A172 (cell line): ENCODE measurements around the gene BNC2. TPM values are rescaled to one million over a fixed set of nuclear protein-coding genes. Genes with fewer than 3 reads are reported as not detected.
"Not testable (repeated sequence)": the region's sequence is repeated elsewhere in the genome, so short reads cannot be mapped to it uniquely, and the experiment has no call there.

Source experiments
- DNase-seq: peaks from one replicate; pipeline ENCODE4 v3.0.0-alpha.2; 2015; ENCODE audit warnings: low spot score
- total RNA-seq: library from RNA; depleted of rRNA; stranded (reverse); fragments of >200 nt; shearing (Covaris generic); gene quantifications from 2 replicates; pipeline ENCODE4 v1.2.3, GENCODE V29; 2014; rRNA removed

BNC2 gene, protein sequence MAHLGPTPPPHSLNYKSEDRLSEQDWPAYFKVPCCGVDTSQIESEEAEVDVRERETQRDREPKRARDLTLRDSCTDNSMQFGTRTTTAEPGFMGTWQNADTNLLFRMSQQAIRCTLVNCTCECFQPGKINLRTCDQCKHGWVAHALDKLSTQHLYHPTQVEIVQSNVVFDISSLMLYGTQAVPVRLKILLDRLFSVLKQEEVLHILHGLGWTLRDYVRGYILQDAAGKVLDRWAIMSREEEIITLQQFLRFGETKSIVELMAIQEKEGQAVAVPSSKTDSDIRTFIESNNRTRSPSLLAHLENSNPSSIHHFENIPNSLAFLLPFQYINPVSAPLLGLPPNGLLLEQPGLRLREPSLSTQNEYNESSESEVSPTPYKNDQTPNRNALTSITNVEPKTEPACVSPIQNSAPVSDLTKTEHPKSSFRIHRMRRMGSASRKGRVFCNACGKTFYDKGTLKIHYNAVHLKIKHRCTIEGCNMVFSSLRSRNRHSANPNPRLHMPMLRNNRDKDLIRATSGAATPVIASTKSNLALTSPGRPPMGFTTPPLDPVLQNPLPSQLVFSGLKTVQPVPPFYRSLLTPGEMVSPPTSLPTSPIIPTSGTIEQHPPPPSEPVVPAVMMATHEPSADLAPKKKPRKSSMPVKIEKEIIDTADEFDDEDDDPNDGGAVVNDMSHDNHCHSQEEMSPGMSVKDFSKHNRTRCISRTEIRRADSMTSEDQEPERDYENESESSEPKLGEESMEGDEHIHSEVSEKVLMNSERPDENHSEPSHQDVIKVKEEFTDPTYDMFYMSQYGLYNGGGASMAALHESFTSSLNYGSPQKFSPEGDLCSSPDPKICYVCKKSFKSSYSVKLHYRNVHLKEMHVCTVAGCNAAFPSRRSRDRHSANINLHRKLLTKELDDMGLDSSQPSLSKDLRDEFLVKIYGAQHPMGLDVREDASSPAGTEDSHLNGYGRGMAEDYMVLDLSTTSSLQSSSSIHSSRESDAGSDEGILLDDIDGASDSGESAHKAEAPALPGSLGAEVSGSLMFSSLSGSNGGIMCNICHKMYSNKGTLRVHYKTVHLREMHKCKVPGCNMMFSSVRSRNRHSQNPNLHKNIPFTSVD
- 9.9 and 10.9 TPM in 2 replicates for total RNA-seq

DNA sequence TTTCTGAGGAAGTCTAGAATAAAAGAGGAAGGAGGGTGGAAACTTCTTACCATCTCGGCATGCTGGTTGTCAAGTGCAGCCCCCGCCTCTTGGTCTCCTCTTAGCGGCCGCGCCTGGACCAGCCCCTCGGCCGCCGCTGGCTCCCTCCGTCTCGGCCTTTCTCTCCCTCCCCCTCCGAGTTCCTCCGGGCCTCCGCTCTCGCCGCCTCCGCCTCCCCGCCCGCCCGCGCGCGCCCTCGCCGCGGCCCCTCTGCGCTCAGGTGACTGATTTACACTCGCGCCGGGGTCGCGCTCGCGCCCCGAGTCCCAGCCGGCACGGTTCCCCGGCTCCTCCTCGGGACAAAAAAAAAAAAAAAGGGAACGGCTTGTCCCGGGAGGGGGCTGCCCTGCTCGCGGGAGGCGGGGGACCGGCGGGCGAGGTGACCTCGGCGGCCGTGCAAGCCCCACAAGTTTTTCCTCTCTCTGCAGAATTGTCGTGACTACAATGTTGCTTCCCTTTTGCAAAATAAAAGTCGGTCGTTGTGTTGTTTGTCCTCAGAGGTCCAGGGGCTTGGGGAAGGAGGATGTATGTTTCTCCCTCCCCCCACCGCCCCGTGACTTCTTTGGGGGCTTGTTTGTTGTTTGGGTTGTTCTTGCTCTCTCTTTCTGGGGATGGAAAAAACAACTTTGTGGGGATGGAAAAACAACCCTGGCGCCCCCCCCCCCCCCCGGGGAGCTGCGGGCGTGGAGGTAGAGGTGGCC is at the start of gene BNC2:
Gene BNC2 (minus strand): TSS at position 75 of the 740 bp plus-strand sequence. CDS start 22 bp downstream, at position 53.
- no peak for DNase-seq

- DNase-seq = no peak
Observed at GRCh38 chr9:16918920-16919319, 48.5 kb upstream of the BNC2 start.

DNA sequence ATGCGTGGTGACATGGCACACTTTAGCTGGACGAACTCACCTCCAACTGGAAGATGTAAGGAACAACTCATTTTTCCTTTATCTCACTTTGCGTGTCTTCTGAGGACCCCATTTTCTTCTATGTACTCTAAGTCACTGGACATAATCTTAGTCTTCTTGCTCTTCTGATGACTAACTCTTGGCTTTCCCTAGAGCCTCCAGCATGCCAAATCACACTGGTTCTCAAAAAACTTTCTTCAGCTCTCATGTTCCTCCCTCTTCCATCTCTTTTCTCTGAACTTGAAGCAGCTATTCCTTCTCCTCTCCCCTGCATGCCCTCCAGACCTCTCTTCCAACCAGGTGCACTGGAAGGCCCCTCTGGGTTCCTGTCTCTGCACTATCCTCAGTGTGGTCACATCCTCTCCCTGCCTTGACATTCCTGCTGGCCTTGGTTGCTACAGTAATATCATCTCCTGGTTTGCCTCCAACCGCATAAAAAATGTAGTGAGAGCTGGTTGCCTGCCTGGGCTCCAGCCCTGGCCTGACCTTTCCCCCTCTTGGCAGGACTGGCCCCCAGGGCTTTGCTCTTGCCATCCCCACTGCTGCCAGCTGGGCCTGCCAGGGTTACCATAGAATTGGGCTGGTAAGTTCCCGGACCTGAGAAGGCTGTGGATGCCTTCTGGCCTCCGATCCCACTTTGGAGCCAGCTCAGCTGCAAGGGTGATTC is 44.8 kb upstream of the BNC2 start:
- no peak for DNase-seq

DNA sequence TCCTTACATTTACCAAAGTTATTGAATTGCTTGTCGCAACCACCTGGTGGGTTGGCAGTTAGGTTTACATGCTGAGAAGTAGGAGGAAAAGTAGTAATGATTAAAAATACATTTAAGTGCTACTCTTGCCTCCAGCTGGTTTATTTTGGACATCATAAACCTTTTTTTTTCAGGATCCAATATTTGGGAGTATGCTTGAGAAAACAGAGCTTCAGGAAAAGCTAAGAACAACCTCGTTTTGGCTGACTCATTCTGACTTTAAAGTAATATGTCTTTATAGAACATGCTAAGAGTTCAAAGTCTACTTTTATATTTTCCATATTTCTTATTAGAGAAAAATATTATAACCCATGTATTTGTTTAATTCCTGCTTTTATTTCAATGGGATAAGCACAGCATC is 41.7 kb upstream of the BNC2 start:
- no peak for DNase-seq

GRCh38 chr9:16908206-16908605 is 37.7 kb upstream of the BNC2 start:
- DNase-seq = not testable (repeated sequence)

DNA sequence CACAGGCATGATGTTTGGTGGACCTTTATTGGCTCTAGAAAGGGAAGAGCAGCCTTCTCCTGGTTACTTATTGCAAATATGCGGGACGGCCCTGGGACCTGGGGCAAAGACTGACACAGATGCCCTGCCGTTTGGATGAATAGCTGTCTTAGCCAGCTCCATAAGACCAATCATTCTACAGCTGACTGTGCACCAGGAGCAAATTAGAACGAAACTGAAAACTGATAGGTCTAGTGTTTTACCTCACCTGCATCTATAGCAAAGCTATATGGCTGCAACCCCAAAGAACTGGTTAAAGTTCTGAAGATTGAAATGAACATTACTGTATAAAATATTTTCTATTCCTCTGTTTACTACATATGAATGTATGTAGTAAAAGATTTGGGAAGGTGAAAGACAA is 34.2 kb upstream of the BNC2 start:
- no peak for DNase-seq

DNA sequence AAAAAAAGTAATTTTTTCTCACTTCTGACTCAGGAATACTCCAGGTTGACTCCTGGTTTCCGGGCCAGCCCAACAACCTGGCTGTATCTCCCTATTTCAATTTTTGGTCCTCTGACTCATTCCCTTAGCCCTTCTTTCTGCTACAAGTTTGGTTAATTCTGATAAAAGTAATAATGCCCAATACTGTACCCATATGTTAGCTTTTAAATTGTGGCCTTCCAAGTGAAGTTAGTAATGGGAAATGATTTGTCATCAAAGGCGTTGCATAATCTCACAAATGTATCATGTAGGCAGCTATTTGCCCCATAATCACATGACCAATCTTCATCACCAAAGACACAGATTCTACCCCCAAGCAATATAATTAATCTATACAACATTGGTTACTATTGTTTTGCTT is 31.1 kb upstream of the BNC2 start:
- DNase-seq = no peak

GRCh38 chr9:16899606-16900005 is 29.1 kb upstream of the BNC2 start:
- DNase-seq = no peak

GRCh38 chr9:16898464-16898863 is 28.0 kb upstream of the BNC2 start:
- DNase-seq = no peak

DNA sequence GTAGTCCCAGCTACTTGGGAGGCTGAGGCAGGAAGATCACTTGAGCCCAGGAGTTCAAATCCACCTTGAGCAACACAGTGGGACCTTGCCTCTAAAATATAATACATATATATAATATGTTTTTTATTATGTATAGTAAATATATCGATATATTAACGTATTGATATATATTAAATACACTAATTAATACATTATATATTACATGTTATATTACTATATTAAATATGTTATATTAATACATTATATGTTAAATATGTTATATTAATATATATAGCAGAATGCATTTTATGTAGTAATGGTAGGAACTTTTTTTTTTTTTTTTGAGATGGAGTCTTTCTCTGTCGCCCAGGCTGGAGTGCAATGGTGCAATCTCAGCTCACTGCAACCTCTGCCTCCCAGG is 18.1 kb upstream of the BNC2 start:
- DNase-seq = no peak

DNA sequence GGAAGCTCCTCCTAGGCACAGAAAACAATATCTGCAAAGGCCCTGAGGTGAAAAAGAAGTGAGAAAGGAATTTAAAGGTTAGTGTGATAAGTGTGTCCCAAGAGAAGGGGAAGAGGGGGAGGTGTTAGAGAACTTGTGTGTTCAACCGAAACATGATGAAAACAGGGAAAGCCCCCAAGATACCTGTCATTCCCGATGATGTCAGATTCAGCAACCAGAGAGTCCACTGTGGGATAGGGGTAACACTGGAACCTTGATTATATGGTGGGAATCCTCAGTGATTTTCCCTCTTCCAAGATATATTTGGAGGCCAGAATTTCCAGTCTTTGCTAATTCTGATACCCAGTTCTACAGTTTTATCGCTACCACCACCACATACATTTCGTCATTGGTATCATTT is 15.5 kb upstream of the BNC2 start:
- DNase-seq = no peak

DNA sequence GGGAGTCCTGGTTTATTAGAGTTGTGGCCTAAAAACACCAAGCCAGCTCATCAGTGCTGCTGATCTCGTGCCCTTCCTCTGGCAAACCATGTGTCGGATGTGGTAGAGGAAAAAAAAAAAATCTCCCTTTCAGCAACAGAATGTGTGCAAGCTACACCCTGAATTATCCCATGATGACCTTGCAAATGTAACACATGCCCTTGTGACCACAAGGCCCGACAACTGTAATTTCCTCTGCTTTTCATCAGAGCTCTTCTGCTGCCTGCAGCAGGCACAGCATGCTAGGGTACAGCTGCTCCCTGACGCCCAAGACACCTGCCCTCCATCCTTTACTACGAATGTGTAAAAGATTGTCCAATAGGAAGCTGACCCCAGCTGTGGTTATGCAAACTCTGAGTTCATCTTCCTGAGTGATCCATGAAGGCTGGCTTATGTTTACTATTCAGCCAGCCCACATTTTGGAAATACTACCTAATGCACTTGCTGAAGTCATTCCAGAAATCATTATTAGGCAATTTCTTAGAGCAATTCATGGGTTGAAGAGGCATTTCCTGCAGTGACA is 14.6 kb upstream of the BNC2 start:
- DNase-seq = peak; percentile 66

GRCh38 chr9:16884373-16884772 is 13.9 kb upstream of the BNC2 start:
- DNase-seq = no peak

DNA sequence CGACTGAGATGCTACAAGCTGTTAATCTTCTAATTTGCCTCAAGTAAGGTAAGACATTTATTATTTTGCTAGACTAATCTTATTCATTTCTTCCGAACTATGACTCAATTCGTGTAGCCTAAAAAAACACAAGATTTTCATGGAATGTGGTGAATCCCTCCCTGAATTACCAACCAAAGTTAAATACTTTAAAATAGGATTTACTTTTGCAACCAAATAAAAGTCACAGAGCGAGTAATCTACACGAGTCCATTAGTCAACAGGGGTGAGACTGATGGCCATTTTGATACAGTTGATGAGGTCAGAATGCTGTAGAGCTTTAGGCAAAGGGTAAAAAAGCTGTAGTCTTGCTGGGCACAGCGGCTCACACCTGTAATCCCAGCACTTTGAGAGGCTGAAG is 13.1 kb upstream of the BNC2 start:
- DNase-seq = no peak

- not testable (repeated sequence) for DNase-seq
Observed at GRCh38 chr9:16882440-16882839, 12.0 kb upstream of the BNC2 start.

- DNase-seq = no peak
Observed at GRCh38 chr9:16879416-16879815, 8.9 kb upstream of the BNC2 start.

GRCh38 chr9:16877256-16877655 is 6.8 kb upstream of the BNC2 start:
- no peak for DNase-seq

DNA sequence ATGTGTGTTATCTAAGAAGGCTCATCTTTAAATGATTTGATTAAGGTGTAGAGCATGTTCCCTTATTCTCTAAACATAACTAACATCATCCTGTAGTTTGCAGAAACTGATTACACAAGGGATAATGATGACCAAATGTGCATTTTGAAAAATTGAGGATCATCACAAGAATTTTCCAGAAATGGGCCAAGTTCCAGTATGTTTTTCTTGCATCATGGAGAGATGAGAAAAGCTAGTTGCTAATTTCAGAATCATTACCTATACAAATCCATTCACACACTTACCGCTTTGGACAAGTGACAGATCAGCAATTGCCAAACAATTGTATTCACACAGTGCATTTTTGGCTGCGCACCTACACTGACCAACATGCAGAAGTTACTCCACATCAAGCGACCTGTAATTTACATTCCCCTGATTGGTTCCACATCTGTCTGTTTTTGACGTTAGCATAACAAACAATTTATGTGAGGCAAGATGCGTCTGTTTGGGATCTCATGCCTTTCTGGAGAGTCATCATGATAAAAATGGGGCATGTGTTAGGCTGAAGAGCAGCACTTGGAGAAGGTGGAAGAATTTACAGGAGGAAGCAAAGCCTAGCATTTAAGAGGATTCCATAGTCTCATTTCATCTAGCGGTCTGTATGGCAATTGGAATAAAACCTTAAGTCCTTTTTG is 2.8 kb upstream of the BNC2 start:
- no peak for DNase-seq

DNA sequence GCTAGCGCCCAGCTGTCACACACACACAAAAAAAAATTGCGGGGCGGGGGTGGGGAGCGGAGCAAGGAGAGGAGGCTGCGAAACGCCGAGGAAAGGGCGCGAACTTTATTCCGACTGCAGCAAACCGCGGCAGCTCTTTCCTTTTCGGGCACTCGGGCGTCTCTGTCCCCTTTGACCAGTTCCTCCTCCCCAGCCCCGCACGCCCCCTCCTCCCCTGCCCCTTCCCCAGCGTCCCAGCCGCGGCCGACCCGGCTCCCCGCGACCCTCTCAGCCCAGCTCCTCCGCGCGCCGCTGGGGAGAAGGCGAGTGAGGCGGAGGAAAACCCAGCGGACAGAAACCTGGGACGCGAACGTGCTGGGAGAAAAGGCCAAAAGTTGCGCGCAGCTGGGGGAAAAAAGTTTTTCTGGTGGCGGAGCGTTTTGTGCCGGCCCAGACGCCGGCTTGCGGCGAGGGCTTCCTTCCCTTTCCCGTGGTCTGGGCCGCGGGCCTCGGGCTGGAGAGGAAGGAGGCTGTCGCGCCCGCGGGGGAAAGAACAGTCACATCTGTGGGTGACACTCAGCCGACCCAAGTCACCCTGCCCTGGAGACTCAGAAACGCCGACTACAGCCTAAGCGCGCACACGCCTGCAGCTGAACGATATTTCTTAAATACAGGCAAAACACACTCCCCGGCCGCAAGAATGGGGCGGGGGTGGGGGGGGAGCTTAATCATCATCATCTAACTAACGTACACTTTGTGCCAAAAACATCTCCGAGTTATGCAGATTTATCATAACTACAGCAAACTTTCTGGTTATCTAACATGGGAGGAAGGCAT is 1.1 kb upstream of the BNC2 start:
- DNase-seq = no peak
